H1 (cell line): ENCODE data around the gene ZBTB7B. TPM values are rescaled to one million over a fixed set of nuclear protein-coding genes. Genes with fewer than 3 reads are reported as not detected.

Source experiments
- CTCF ChIA-PET: fragments of 300-600 bp; sonication (Branson Sonifier 250); formaldehyde crosslinking; loops from one replicate; lab custom pipeline; 2021; ENCODE audit not compliant: partially characterized antibody; lab: Charles Lee
- POLR2A ChIA-PET: fragments of 300-600 bp; sonication (Branson Sonifier 250); formaldehyde crosslinking; loops from one replicate; lab custom pipeline; 2021; ENCODE audit warnings: inconsistent platforms; ENCODE audit not compliant: partially characterized antibody; lab: Charles Lee
- DNase-seq, 2 experiments: peaks; one replicate each; pipeline versions ENCODE4 v3.0.0 to v3.0.0-alpha.2; 2010 to 2022; ENCODE audit warnings: low spot score in 2 of 2, low read depth in 1 of 2, mixed read lengths in 1 of 2
- FAIRE-seq: peaks from 2 replicates; lab custom pipeline; 2011; peaks lifted over from hg19 to GRCh38; lab: Jason Lieb, UNC
- H2AFZ ChIP-seq: 2 replicates; pipeline ENCODE4 v1.8.1; 2012; ENCODE audit warnings: low read length, inconsistent platforms
- H2AK5ac ChIP-seq: 2 replicates; pipeline ENCODE4 v1.6.1; 2013; ENCODE audit warnings: low read depth, low read length
- H2BK120ac ChIP-seq: replicated peaks from 2 replicates; pipeline ENCODE3; 2013; ENCODE audit warnings: low read depth, low read length, inconsistent platforms
- H2BK12ac ChIP-seq: 2 replicates; pipeline ENCODE4 v1.6.1; 2013; ENCODE audit warnings: low read depth, low read length
- H2BK15ac ChIP-seq: 2 replicates; pipeline ENCODE4 v1.6.1; 2013; ENCODE audit warnings: low read length
- H2BK20ac ChIP-seq: 2 replicates; pipeline ENCODE4 v1.6.1; 2013; ENCODE audit warnings: low read length
- H2BK5ac ChIP-seq: 2 replicates; pipeline ENCODE4 v1.6.1; 2013; ENCODE audit warnings: low read depth, low read length
- H3K14ac ChIP-seq: 2 replicates; pipeline ENCODE4 v1.6.1; 2013; ENCODE audit warnings: inconsistent platforms; ENCODE audit not compliant: insufficient read length
- H3K18ac ChIP-seq: 2 replicates; pipeline ENCODE4 v1.6.1; 2013; ENCODE audit warnings: low read length; ENCODE audit errors: extremely low read depth
- H3K23ac ChIP-seq: 2 replicates; pipeline ENCODE4 v1.6.1; 2013; ENCODE audit warnings: inconsistent platforms; ENCODE audit not compliant: insufficient read length
- H3K23me2 ChIP-seq: 2 replicates; pipeline ENCODE4 v1.6.1; 2013; ENCODE audit warnings: low read depth, low read length
- H3K27ac ChIP-seq: 2 replicates; pipeline ENCODE4 v1.6.1; 2011; ENCODE audit warnings: low read depth, low read length, inconsistent platforms
- H3K27me3 ChIP-seq, 4 experiments: replicated peaks in 1 of 4; 1 replicate in 1 of 4; 2 replicates in 3 of 4; pipeline versions ENCODE4 v1.6.1 to v1.8.1; 2011 to 2013; ENCODE audit warnings: low read length in 3 of 4, mild to moderate bottlenecking in 3 of 4, inconsistent platforms in 2 of 4, mixed read lengths in 2 of 4, moderate library complexity in 1 of 4; ENCODE audit not compliant: control insufficient read depth in 3 of 4, insufficient read depth in 3 of 4; ENCODE audit errors: extremely low read depth in 1 of 4
- H3K36me3 ChIP-seq, 4 experiments: 2 replicates each; pipeline versions ENCODE4 v1.6.1 to v1.8.1; 2011 to 2013; ENCODE audit warnings: mild to moderate bottlenecking in 4 of 4, low read length in 3 of 4, moderate library complexity in 2 of 4, control low read depth in 1 of 4, inconsistent platforms in 1 of 4; ENCODE audit not compliant: insufficient read depth in 4 of 4, control insufficient read depth in 2 of 4
- H3K4ac ChIP-seq: replicated peaks from 2 replicates; pipeline ENCODE3; 2013; ENCODE audit warnings: low read length, low read depth, mixed read lengths, inconsistent platforms; ENCODE audit not compliant: insufficient read length
- H3K4me1 ChIP-seq, 4 experiments: replicated peaks in 1 of 4; 1 replicate in 1 of 4; 2 replicates in 3 of 4; pipeline versions ENCODE4 v1.6.1 to v1.8.1; 2011 to 2013; ENCODE audit warnings: low read length in 3 of 4, inconsistent platforms in 2 of 4, mixed read lengths in 1 of 4; ENCODE audit not compliant: insufficient read depth in 4 of 4, control insufficient read depth in 3 of 4
- H3K4me2 ChIP-seq, 2 experiments: 2 replicates each; pipeline versions ENCODE4 v1.6.1 to v1.8.1; 2011 to 2013; ENCODE audit warnings: low read depth in 2 of 2, low read length in 2 of 2, control low read depth in 1 of 2, inconsistent platforms in 1 of 2, mild to moderate bottlenecking in 1 of 2; ENCODE audit not compliant: insufficient read depth in 1 of 2
- H3K4me3 ChIP-seq, 4 experiments: fragments of 200-600, 300-600 bp in 1 of 4; sonication (generic), shearing (Covaris generic), sonication (Bioruptor Twin) in 1 of 4; 2 replicates each; pipeline versions ENCODE4 v1.5.1 to v1.8.1; 2011 to 2016; ENCODE audit warnings: low read length in 4 of 4, low read depth in 3 of 4, control low read depth in 2 of 4, inconsistent platforms in 2 of 4, mild to moderate bottlenecking in 2 of 4, mixed read lengths in 1 of 4, moderate library complexity in 1 of 4; ENCODE audit not compliant: insufficient read depth in 2 of 4; ENCODE audit errors: extremely low read depth in 1 of 4
- H3K56ac ChIP-seq: replicated peaks from 2 replicates; pipeline ENCODE3; 2013; ENCODE audit warnings: low read depth, mild to moderate bottlenecking, mixed read lengths, low read length, inconsistent platforms; ENCODE audit not compliant: insufficient read length
- H3K79me1 ChIP-seq: 2 replicates; pipeline ENCODE4 v1.6.1; 2013; ENCODE audit warnings: low read depth, low read length, control low read depth
- H3K79me2 ChIP-seq, 2 experiments: 2 replicates each; pipeline versions ENCODE4 v1.6.1 to v1.8.1; 2012 to 2013; ENCODE audit warnings: low read length in 2 of 2, mild to moderate bottlenecking in 2 of 2, inconsistent platforms in 1 of 2; ENCODE audit not compliant: insufficient read depth in 2 of 2, control insufficient read depth in 1 of 2
- H3K9ac ChIP-seq, 4 experiments: replicated peaks in 1 of 4; 1 replicate in 1 of 4; 2 replicates in 3 of 4; pipeline versions ENCODE4 v1.6.1 to v1.8.1; 2011 to 2013; ENCODE audit warnings: low read depth in 3 of 4, low read length in 3 of 4, control low read depth in 2 of 4, mild to moderate bottlenecking in 2 of 4, moderate library complexity in 2 of 4, inconsistent platforms in 1 of 4; ENCODE audit errors: extremely low read depth in 1 of 4
- H3K9me3 ChIP-seq, 2 experiments: 2 replicates each; pipeline versions ENCODE4 v1.6.1 to v1.8.1; 2012 to 2013; ENCODE audit warnings: mild to moderate bottlenecking in 2 of 2, moderate library complexity in 2 of 2, control low read depth in 1 of 2, inconsistent platforms in 1 of 2, low read depth in 1 of 2, low read length in 1 of 2, mixed read lengths in 1 of 2; ENCODE audit not compliant: insufficient read depth in 2 of 2
- H4K20me1 ChIP-seq, 2 experiments: replicated peaks in 1 of 2; 2 replicates each; pipeline versions ENCODE3 to v1.8.1; 2011 to 2013; ENCODE audit warnings: inconsistent platforms in 2 of 2, low read length in 2 of 2, mild to moderate bottlenecking in 1 of 2; ENCODE audit not compliant: insufficient read depth in 2 of 2, control insufficient read depth in 1 of 2
- H4K5ac ChIP-seq: 2 replicates; pipeline ENCODE4 v1.6.1; 2013; ENCODE audit warnings: low read length, low read depth, mixed read lengths, inconsistent platforms; ENCODE audit not compliant: insufficient read length
- H4K8ac ChIP-seq: 2 replicates; pipeline ENCODE4 v1.8.0; 2013; ENCODE audit warnings: mild to moderate bottlenecking, moderate library complexity, low read length, inconsistent platforms; ENCODE audit not compliant: insufficient read depth; ENCODE audit errors: extremely low read depth
- H4K91ac ChIP-seq: replicated peaks from 2 replicates; pipeline ENCODE3; 2013; ENCODE audit warnings: low read length, mixed read lengths, inconsistent platforms; ENCODE audit not compliant: insufficient read length
- CHD1 ChIP-seq: IDR thresholded peaks from 2 replicates; pipeline ENCODE4 v1.6.1; 2012; ENCODE audit warnings: low read depth, low read length, improper control_type of control experiment
- EZH2 ChIP-seq: fragments of 200-600 bp; sonication (generic); IDR thresholded peaks from 2 replicates; pipeline ENCODE4 v1.7.1; 2012; ENCODE audit warnings: low read depth, mild to moderate bottlenecking, moderate library complexity, low read length, inconsistent platforms; ENCODE audit not compliant: severe bottlenecking
- JUN ChIP-seq: IDR thresholded peaks from 2 replicates; pipeline ENCODE4 v1.6.1; 2011; ENCODE audit warnings: low read depth, mild to moderate bottlenecking, improper control_type of control experiment, low read length
- RNF2 ChIP-seq: fragments of 200-900, 300-1000 bp; sonication (generic); IDR thresholded peaks from 2 replicates; pipeline ENCODE4 v1.7.1; 2016; ENCODE audit warnings: borderline replicate concordance, low read depth, mild to moderate bottlenecking, antibody characterized with exemption, low read length; ENCODE audit not compliant: poor library complexity, severe bottlenecking; ENCODE audit errors: missing control alignments
- whole genome bisulfite sequencing, 2 experiments: shearing (Covaris generic) in 1 of 2; methylation state at CpG; one replicate each; pipeline versions ENCODE4 v1.1.6 to v1.1.7; 2013 to 2015; ENCODE audit warnings: low lambda C conversion rate in 2 of 2, mixed read lengths in 2 of 2, inconsistent platforms in 1 of 2, low coverage in 1 of 2, missing lambda C conversion rate in 1 of 2; ENCODE audit not compliant: insufficient replicate concordance in 2 of 2, insufficient coverage in 1 of 2, insufficient read length in 1 of 2; ENCODE audit errors: extremely low coverage in 1 of 2, missing lambda C conversion rate in 1 of 2; 5-methylcytosine and 5-hydroxymethylcytosine counted together
- polyA plus RNA-seq, 7 experiments: library from polyadenylated mRNA; depleted of rRNA in 3 of 7; stranded (reverse) in 5 of 7; unstranded in 2 of 7; fragments of >200 nt in 5 of 7; fragments of 200-250 nt in 2 of 7; gene quantifications; 1 replicate in 5 of 7; 2 replicates in 1 of 7; 4 replicates in 1 of 7; pipeline versions ENCODE4 v1.2.1 to v1.2.3, GENCODE V29; 2011 to 2013; ENCODE audit warnings: missing spikeins in 2 of 7, mixed read lengths in 2 of 7
- total RNA-seq: library from RNA; stranded (reverse); fragmentation: NEBNext Ultra II Directional; extraction: Animal tissue kit (Norgen Biotek cat#: 25700); gene quantifications from 2 replicates; pipeline ENCODE4 v1.2.1, GENCODE V29; 2021

Gene ZBTB7B
- total and polyA plus RNA-seq, 2 of the 8 experiments (the other 6 are each of a cell fraction or from before 2014, with no cell fraction given), result 24.5 to 36.9 TPM

DNA sequence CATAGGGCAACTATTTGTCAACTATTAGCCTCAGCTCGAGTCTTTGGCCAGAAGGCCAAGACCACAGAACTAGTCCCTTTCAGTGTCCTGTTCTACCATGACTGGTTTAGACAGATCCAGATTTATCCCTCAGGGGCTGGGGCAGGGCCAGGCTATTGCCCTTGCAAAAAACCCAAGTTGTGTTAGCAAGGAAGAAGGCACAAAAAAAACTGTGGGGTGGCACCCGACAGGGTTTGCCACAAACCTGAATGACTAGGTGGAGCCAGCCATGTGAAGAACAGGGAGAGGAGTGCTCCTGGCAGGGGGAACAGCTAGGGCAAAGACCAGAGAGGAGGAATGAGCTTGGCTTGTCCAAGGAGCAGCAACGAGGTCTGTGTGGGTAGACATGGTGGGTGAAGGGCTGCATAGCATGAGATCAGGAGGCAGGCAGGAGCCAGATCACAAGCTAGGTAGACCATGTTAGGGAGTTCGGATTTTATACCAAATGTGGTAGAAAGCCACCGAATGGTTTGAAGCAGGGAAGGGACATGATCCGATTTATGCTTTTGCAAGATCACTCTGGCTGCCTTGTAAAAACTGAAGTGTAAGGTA is 35.3 kb downstream of the ZBTB7B start:
- H3K4me1 ChIP-seq, result no peaks in the 10 kb centered on the region
- no peak overlapping the region for H3K14ac ChIP-seq
- H4K91ac ChIP-seq, result no peak overlapping the region
- no peak overlapping the region for H4K8ac ChIP-seq
- H3K36me3 ChIP-seq, result no peaks in the 10 kb centered on the region
- no peak overlapping the region for H2AK5ac ChIP-seq
- no peak overlapping the region for H2BK20ac ChIP-seq
- no peak overlapping the region for H2BK5ac ChIP-seq
- H3K4me2 ChIP-seq, result no peak overlapping the region
- H3K79me2 ChIP-seq, result no peaks in the 10 kb centered on the region
- no peak for DNase-seq
- no peaks in the 10 kb centered on the region for H3K9me3 ChIP-seq
- no peak overlapping the region for H3K27ac ChIP-seq
- no peak overlapping the region for H4K5ac ChIP-seq
- no peak for FAIRE-seq
- peaks cover 0 to 2% (median 0%) of the 10 kb centered on the region in 4 experiments; a peak in 3 of 7 replicates for H3K27me3 ChIP-seq
- H3K56ac ChIP-seq, result no peak overlapping the region
- no peaks in the 10 kb centered on the region for H4K20me1 ChIP-seq
- no peak overlapping the region for H3K23ac ChIP-seq
- H2BK120ac ChIP-seq, result no peak overlapping the region
- H3K4ac ChIP-seq, result no peak overlapping the region
- CTCF ChIA-PET, result interaction anchor here (0.7 to 32.4 kb wide), 9 partner anchors 23 to 244 kb away, joined by 3 to 907 read pairs (median 4); partner anchors contain the start of genes ADAM15, EFNA3, EFNA4 and LENEP
- no peak overlapping the region for H3K4me3 ChIP-seq
- 85% methylated on average over 6 of the region's 6 CpGs; no CpG with 5 or more reads in 1 of the 2 experiments for WGBS, 2 experiments
- H2BK15ac ChIP-seq, result no peak overlapping the region
- no peaks in the 10 kb centered on the region for H3K23me2 ChIP-seq
- H3K18ac ChIP-seq, result no peak overlapping the region
- H3K79me1 ChIP-seq, result no peaks in the 10 kb centered on the region
- H2AFZ ChIP-seq, result no peak overlapping the region
- POLR2A ChIA-PET, result interaction anchor here (0.8 to 8.8 kb wide), 5 partner anchors 13 to 44 kb away, joined by 3 to 60 read pairs (median 3); partner anchors contain the start of gene ADAM15
- H3K9ac ChIP-seq, result no peak overlapping the region
- no peak overlapping the region for H2BK12ac ChIP-seq
- TF ChIP-seq JUN (no peak), RNF2 (no peak), CHD1 (no peak), EZH2 (no peak)
